K562 (cell line): ENCODE measurements around the gene PRSS56. TPM values are rescaled to one million over a fixed set of nuclear protein-coding genes. Genes with fewer than 3 reads are reported as not detected.

Experiments
- ATAC-seq: fragments of 200-7000 bp; cut with Tn5 transposase; 3 replicates; pipeline ENCODE4 v1.9.1; 2020; ENCODE audit warnings: moderate library complexity
- BruUV-seq: library from RNA; stranded (reverse); fragments of 400-500 nt; replicated peaks from 2 replicates; lab custom pipeline; 2021; lab: Mats Ljungman, UMichigan
- CTCF ChIA-PET: fragments of 300-600 bp; formaldehyde crosslinking; extraction: SDS; loops from one replicate; lab custom pipeline; 2021; ENCODE audit warnings: low intra/inter-chr PET ratio; lab: Yijun Ruan, JAX
- POLR2A ChIA-PET: fragments of 300-600, 350-650 bp; sonication (Branson Sonifier 250); formaldehyde crosslinking; extraction: SDS; loops from one replicate; lab custom pipeline; 2021; ENCODE audit warnings: antibody characterized with exemption, inconsistent platforms; lab: Yijun Ruan, JAX
- DNase-seq, 4 experiments: peaks; one replicate each; pipeline versions ENCODE4 v3.0.0 to v3.0.0-alpha.2; 2011 to 2018; ENCODE audit warnings: low spot score in 3 of 4, mixed read lengths in 3 of 4; ENCODE audit errors: extremely low read depth in 1 of 4
- FAIRE-seq: peaks from 2 replicates; lab custom pipeline; 2011; peaks lifted over from hg19 to GRCh38; lab: Jason Lieb, UNC
- H2AFZ ChIP-seq: 2 replicates; pipeline ENCODE4 v1.6.0; 2011; ENCODE audit warnings: low read depth, low read length, control low read depth, inconsistent platforms
- H3K27ac ChIP-seq: fragments of 200-600 bp; 3 replicates; pipeline ENCODE4 v1.8.0; 2011; ENCODE audit warnings: low read depth, mild to moderate bottlenecking, control low read depth, inconsistent platforms, low read length, moderate library complexity, mixed read lengths; ENCODE audit errors: extremely low read depth
- H3K27me3 ChIP-seq, 2 experiments: fragments of 300-600 bp in 1 of 2; 2 replicates in 1 of 2; 3 replicates in 1 of 2; pipeline versions ENCODE4 v1.6.0 to v1.8.0; 2011; ENCODE audit warnings: inconsistent platforms in 2 of 2, low read length in 2 of 2, mild to moderate bottlenecking in 1 of 2, mixed read lengths in 1 of 2, moderate library complexity in 1 of 2; ENCODE audit not compliant: control insufficient read depth in 2 of 2, insufficient read depth in 2 of 2
- H3K36me3 ChIP-seq: fragments of 300-600 bp; 3 replicates; pipeline ENCODE4 v1.8.0; 2011; ENCODE audit warnings: mild to moderate bottlenecking, low read length, inconsistent platforms; ENCODE audit not compliant: control insufficient read depth, insufficient read depth
- H3K4me1 ChIP-seq, 2 experiments: fragments of 200-600 bp in 1 of 2; replicated peaks in 1 of 2; 2 replicates in 1 of 2; 3 replicates in 1 of 2; pipeline versions ENCODE4 v1.5.1 to v1.8.0; 2011; ENCODE audit warnings: inconsistent platforms in 2 of 2, low read length in 2 of 2, mild to moderate bottlenecking in 1 of 2, mixed read lengths in 1 of 2, moderate library complexity in 1 of 2; ENCODE audit not compliant: control insufficient read depth in 2 of 2, insufficient read depth in 2 of 2
- H3K4me2 ChIP-seq: 2 replicates; pipeline ENCODE4 v1.6.1; 2011; ENCODE audit warnings: low read length, control low read depth, inconsistent platforms, mixed read lengths; ENCODE audit not compliant: insufficient read depth
- H3K4me3 ChIP-seq: fragments of 200-600 bp; sonication (generic), shearing (Covaris generic); 2 replicates; pipeline ENCODE4 v1.5.1; 2016; ENCODE audit warnings: control low read depth, inconsistent platforms
- H3K79me2 ChIP-seq: fragments of 200-600 bp; 3 replicates; pipeline ENCODE4 v1.8.0; 2011; ENCODE audit warnings: low read length, inconsistent platforms; ENCODE audit not compliant: control insufficient read depth, insufficient read depth
- H3K9ac ChIP-seq, 2 experiments: 2 replicates each; pipeline versions ENCODE4 v1.6.0 to v1.6.1; 2011; ENCODE audit warnings: low read depth in 2 of 2, low read length in 2 of 2, control low read depth in 1 of 2, inconsistent platforms in 1 of 2, mild to moderate bottlenecking in 1 of 2, mixed read lengths in 1 of 2; ENCODE audit not compliant: insufficient read depth in 1 of 2
- H3K9me1 ChIP-seq: one replicate; pipeline ENCODE4 v1.6.0; 2011; ENCODE audit warnings: inconsistent platforms, mild to moderate bottlenecking, low read length, moderate library complexity; ENCODE audit not compliant: control insufficient read depth, insufficient read depth
- H3K9me3 ChIP-seq: replicated peaks from 2 replicates; pipeline ENCODE4 v1.5.1; 2011; ENCODE audit warnings: low read depth, low read length, inconsistent platforms; ENCODE audit not compliant: control insufficient read depth, insufficient read depth
- H4K20me1 ChIP-seq: replicated peaks from 2 replicates; pipeline ENCODE4 v1.6.1; 2011; ENCODE audit warnings: low read length, inconsistent platforms, mixed read lengths; ENCODE audit not compliant: control insufficient read depth, insufficient read depth
- MXD1 ChIP-seq: fragments of 250-450 bp; sonication (Bioruptor Pico); IDR thresholded peaks from 2 replicates; pipeline ENCODE4 v1.8.0; 2021; ENCODE audit warnings: borderline replicate concordance, mild to moderate bottlenecking, moderate library complexity; ENCODE audit not compliant: poor library complexity, severe bottlenecking
- STAT5B ChIP-seq: fragments of 250-450 bp; sonication (Bioruptor Pico); IDR thresholded peaks from 2 replicates; pipeline ENCODE4 v1.8.0; 2021; ENCODE audit warnings: mild to moderate bottlenecking, inconsistent platforms
- USF2 ChIP-seq: sonication (generic); formaldehyde crosslinking; IDR thresholded peaks from 2 replicates; pipeline ENCODE4 v1.5.0; 2020; ENCODE audit warnings: missing genetic modification reagents
- ZNF263 ChIP-seq: sonication (generic); formaldehyde crosslinking; IDR thresholded peaks from 2 replicates; pipeline ENCODE4 v1.8.0; 2022; ENCODE audit warnings: mild to moderate bottlenecking, missing genetic modification reagents, borderline replicate concordance
- WGBS: fragments of 100-300 bp; shearing (Covaris generic); methylation state at CpG from one replicate; pipeline ENCODE4 v1.1.6; 2016; ENCODE audit warnings: low coverage, mixed read lengths; ENCODE audit not compliant: insufficient coverage; ENCODE audit errors: missing lambda C conversion rate; 5-methylcytosine and 5-hydroxymethylcytosine counted together
- in situ Hi-C: fragments of 300-500 bp; cut with MboI; formaldehyde crosslinking; loops from 4 replicates; pipeline ENCODE4 v1.15.0; 2018; ENCODE audit warnings: inconsistent platforms, mixed read lengths
- intact Hi-C: fragments of 100-400 bp; cut with micrococcal nuclease; formaldehyde crosslinking; loops from 2 replicates; pipeline ENCODE4 v1.14.2; 2022
- polyA plus RNA-seq, 8 experiments: library from polyadenylated mRNA; depleted of rRNA in 4 of 8; stranded (reverse) in 5 of 8; unstranded in 3 of 8; fragments of >200 nt; fragmentation: Nextera tagmentation in 2 of 8; fragmentation: Illumina TruSeq in 1 of 8; extraction: Ambion mirVana in 2 of 8; extraction: Trizol in 1 of 8; gene quantifications; 2 replicates each; pipeline versions ENCODE4 v1.2.1 to v1.2.3, GENCODE V29; 2011 to 2014; ENCODE audit warnings: inconsistent platforms in 1 of 8, missing spikeins in 1 of 8
- total RNA-seq, 7 experiments: library from RNA; depleted of rRNA in 6 of 7; stranded (reverse); fragments of >200 nt in 6 of 7; fragmentation: Illumina TruSeq in 2 of 7; extraction: Trizol in 2 of 7; gene quantifications; 2 replicates each; pipeline versions ENCODE4 v1.2.1 to v1.2.3, GENCODE V29; 2011 to 2021; ENCODE audit warnings: low replicate concordance in 1 of 7
- TF ChIP-seq, protein P1 (sequence below): sonication (generic); formaldehyde crosslinking; IDR thresholded peaks from 2 replicates; pipeline ENCODE4 v1.9.0; 2022; ENCODE audit warnings: mild to moderate bottlenecking, missing genetic modification reagents

The PRSS56 gene
- total and polyA plus RNA-seq, 9 of the 15 experiments (the other 6 are each of a cell fraction or from before 2014, with no cell fraction given) = not detected

- CTCF ChIA-PET = no interaction called here
- H3K36me3 ChIP-seq = no peaks in the 10 kb centered on the region
- in situ Hi-C loops (no loop called here), intact Hi-C loops (no loop called here)
- H3K27me3 ChIP-seq = peaks cover 0 to 14% of the 10 kb centered on the region in 2 experiments; a peak in 3 of 5 replicates
- no TSS peak for BruUV-seq
- H2AFZ ChIP-seq = no peak overlapping the region
- peak; percentile 55; the same call in 1 of the 2 replicates for TF ChIP-seq ZNF263 (CRISPR knock-in tag)
- no peak for TF ChIP-seq STAT5B (CRISPR knock-in tag)
- no peak for TF ChIP-seq MXD1 (CRISPR knock-in tag)
- TF ChIP-seq, protein P1, sequence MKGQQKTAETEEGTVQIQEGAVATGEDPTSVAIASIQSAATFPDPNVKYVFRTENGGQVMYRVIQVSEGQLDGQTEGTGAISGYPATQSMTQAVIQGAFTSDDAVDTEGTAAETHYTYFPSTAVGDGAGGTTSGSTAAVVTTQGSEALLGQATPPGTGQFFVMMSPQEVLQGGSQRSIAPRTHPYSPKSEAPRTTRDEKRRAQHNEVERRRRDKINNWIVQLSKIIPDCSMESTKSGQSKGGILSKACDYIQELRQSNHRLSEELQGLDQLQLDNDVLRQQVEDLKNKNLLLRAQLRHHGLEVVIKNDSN (CRISPR knock-in tag) = peak; percentile 60
- peak; percentile 8; the same call in 1 of the 2 replicates for TF ChIP-seq USF2 (CRISPR knock-in tag)
- FAIRE-seq (no peak), DNase-seq (peak in 1 of 4 experiments; percentile 17), ATAC-seq (peak; percentile 54; the same call in 2 of the 3 replicates)
- H3K4me2 ChIP-seq = no peak overlapping the region
- H3K9me3 ChIP-seq = no peaks in the 10 kb centered on the region
- H3K27ac ChIP-seq = no peak overlapping the region
- POLR2A ChIA-PET = no interaction called here
- no peaks in the 10 kb centered on the region for H3K9me1 ChIP-seq
- no peaks in the 10 kb centered on the region for H3K79me2 ChIP-seq
- no peak overlapping the region for H3K4me3 ChIP-seq
- H3K4me1 ChIP-seq = peaks cover 0 to 3% of the 10 kb centered on the region in 2 experiments; a peak in 1 of 5 replicates
- no peak overlapping the region for H3K9ac ChIP-seq
- WGBS = 0% methylated on average over 16 of the region's 26 CpGs
- H4K20me1 ChIP-seq = no peaks in the 10 kb centered on the region
Observed at GRCh38 chr2:232480201-232481190, 39.7 kb upstream of the PRSS56 start.
